SK-N-MC (cell line): Measurements from ENCODE around the gene ZDHHC11B.

Source experiments
- EZH2 ChIP-seq: fragments of 200-600 bp; sonication (generic); IDR thresholded peaks from one replicate; pipeline ENCODE4 v1.6.1; 2017; ENCODE audit warnings: antibody characterized with exemption
- FOXP2 ChIP-seq: optimal IDR thresholded peaks from 2 replicates; pipeline ENCODE3; 2011; ENCODE audit warnings: mild to moderate bottlenecking, moderate library complexity; ENCODE audit not compliant: insufficient read depth; ENCODE audit errors: extremely low read length, control extremely low read depth
- POLR2AphosphoS5 ChIP-seq: IDR thresholded peaks from 2 replicates; pipeline ENCODE4 v1.6.1; 2012; ENCODE audit warnings: mild to moderate bottlenecking, low read depth, low read length, borderline replicate concordance

GRCh38 chr5:746258-746761 lies 38.2 kb downstream of the ZDHHC11B start:
- TF ChIP-seq POLR2AphosphoS5 (no peak), EZH2 (no peak), FOXP2 (no peak)
